Embryonic facial prominence (tissue), 1 donor: ENCODE results near the gene FOXK1.

Source experiments
- DNase-seq: peaks from one replicate; pipeline ENCODE4 v3.0.0-alpha.2; 2016; ENCODE audit errors: extremely low spot score

The FOXK1 gene

GRCh38 chr7:4818000-4818794 is 136.1 kb downstream of the FOXK1 start:
- no peak for DNase-seq

GRCh38 chr7:4819560-4820404 is 137.7 kb downstream of the FOXK1 start:
- DNase-seq, result no peak

GRCh38 chr7:4820405-4820966 is 138.4 kb downstream of the FOXK1 start:
- no peak for DNase-seq
